NCI-H187 (cell line): Measurements from ENCODE around the gene ENGASE.

ENCODE experiments used
- DNase-seq, 2 experiments: peaks; one replicate each; lab custom pipeline; 2025; lab: John Stamatoyannopoulos, UW

Gene ENGASE

DNA sequence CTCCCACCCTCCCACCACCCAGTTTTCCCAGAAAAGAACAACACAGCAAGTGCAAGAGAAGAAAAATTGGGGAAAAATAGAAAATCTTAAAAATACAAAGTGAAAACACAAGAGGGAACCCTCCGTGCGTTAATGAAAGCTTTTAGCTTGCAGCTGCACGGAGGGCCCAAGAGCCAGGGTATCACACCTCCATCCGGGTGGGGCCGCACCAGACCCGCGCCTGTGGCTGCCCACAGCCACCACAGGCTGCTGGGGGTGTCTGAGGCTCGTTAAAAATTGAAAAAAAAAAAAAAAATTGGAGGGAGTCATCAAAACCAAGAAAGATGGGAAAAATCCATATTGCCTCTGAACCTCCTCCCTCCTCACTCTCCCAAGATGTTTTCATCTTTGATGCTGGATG, 18.6 kb downstream of the ENGASE start:
- no peak for DNase-seq

DNA sequence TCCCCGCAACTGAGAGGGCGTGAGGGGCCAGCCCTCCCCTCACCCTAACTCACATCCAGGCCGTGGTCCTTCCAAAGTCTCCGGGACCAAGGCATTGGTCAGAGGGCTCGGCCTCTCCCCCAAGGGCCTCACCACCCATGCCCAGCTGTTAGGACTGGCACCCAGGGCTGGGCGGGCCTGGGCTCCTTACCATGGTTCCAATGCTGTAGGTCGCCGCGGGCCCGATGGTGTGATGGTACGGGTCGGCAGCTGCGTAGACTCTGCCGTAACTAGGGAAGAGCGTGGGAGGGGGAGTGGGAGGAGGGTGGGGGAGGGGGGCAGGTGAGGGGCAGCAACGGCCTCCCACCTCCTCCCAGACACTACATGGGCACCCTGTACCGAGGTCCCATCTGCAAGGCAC, 19.6 kb downstream of the ENGASE start:
- no peak for DNase-seq

DNA sequence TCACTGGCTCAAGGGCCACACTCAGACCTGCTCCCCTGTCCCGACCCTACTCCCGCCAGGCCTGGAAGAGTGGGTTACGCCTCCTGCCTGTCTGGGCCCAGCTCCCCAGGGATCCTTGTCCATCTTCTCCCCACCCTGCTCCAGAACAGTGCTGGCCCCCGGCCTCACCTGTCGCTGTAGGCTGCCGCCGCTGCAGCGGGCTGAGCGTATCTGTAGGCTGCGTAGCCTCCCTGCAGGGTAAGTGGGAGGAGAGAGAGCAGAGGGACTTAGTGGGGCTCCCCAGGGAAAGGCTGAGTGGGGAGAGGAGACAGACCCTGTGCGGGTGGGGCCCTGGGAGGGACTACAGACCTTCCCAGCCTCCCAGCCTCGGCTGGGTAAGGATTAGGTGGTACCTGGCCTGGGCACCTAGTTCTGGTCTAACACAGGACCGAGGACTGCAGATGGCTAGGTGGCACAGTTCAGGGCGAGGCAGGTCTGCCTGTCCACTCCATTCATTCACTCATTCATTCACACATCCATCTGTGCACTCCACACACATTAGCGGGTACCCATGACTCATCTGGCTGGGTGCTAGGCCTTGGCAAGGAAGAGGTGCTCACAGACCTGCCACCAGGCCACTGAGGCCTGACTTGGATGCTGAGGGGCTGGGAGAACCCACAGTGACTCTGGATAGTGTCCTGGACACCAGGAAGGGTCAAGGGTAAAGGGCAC, 20.9 kb downstream of the ENGASE start:
- DNase-seq: peak in 1 of 2 experiments; percentile 51

DNA sequence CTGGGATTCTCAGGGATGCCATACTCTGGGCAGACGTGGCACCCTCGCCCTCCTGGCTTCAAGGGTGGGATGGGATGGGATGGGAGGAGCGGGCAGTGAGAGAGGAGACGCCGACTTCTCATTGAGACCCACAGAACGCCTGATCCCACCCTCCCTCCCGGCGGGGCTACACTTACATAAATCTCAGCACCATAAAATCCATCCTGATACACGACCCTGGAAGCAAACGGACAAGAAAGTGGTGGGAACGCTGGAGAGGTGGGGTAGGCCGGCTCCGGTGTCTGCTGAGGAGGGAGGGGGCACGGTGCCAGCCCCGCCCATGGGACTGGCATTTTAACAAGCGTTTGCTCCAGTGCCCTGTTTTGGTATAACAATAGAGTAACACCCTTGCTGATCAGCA, 21.9 kb downstream of the ENGASE start:
- no peak for DNase-seq

GRCh38 chr17:79097226-79098055, 22.8 kb downstream of the ENGASE start:
- DNase-seq: no peak

GRCh38 chr17:79098282-79098867, 23.8 kb downstream of the ENGASE start:
- DNase-seq: no peak

GRCh38 chr17:79100405-79100804, 25.8 kb downstream of the ENGASE start:
- DNase-seq: no peak

GRCh38 chr17:79101111-79101673, 26.6 kb downstream of the ENGASE start:
- no peak for DNase-seq

GRCh38 chr17:79102214-79102613, 27.6 kb downstream of the ENGASE start:
- DNase-seq: no peak

- DNase-seq: no peak
Measured at GRCh38 chr17:79104898-79105600, 30.4 kb downstream of the ENGASE start.

GRCh38 chr17:79105937-79106336, 31.3 kb downstream of the ENGASE start:
- DNase-seq: no peak

DNA sequence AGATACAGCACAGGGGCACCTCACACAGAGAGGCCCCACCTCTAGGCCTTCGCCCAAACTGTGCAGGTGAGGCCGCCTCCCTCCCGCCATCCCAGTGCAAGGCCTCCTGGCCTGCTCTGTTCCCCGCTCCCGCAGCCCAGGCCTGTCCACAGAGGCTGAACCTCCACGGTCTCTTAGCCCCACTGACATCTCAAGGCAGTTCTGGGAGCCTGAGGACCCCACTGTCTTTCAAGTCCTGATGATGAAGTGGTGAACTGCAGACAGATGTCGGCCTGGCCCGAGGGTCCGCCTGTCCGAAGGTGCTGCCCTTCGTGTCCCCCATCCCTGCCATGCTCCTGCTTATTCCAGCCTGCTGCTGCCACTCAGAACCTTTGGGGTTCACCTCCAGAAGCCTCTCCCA, 32.3 kb downstream of the ENGASE start:
- DNase-seq: no peak

DNA sequence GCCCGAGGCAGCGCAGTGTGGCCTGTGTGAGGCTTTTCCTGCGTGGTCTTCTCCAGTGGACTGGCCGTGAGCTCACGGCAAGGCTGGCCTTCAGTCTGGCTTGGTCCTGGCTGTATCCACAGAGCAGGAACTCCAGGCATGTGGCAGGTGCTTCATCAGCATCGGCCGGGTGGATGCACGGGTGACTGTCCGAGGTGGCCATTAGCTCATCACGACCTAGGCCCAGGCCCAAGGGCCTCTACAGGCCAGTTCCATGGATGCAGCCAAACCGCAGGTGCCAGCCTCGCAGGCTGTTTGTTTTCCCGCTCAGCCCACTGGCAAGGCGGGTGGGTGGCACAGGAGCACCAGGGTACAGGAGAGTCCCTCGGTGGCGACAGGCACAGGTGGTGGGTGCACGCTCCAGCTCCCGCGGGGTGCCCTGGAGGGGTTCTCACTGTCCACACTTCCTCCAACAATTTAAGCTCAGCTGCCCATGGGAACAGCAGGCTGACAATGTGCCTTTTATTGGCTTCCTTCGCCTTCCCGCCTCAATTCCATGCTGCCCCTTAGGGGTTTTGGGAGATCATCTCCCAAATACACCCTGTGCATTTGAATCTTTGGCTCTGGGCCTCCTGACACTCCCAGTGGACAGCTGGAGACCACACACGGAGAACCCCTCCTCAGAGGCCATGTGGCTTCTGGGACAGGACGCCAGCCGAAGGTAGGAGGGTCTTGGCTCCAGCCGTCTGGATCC, 33.0 kb downstream of the ENGASE start:
- DNase-seq: no peak

DNA sequence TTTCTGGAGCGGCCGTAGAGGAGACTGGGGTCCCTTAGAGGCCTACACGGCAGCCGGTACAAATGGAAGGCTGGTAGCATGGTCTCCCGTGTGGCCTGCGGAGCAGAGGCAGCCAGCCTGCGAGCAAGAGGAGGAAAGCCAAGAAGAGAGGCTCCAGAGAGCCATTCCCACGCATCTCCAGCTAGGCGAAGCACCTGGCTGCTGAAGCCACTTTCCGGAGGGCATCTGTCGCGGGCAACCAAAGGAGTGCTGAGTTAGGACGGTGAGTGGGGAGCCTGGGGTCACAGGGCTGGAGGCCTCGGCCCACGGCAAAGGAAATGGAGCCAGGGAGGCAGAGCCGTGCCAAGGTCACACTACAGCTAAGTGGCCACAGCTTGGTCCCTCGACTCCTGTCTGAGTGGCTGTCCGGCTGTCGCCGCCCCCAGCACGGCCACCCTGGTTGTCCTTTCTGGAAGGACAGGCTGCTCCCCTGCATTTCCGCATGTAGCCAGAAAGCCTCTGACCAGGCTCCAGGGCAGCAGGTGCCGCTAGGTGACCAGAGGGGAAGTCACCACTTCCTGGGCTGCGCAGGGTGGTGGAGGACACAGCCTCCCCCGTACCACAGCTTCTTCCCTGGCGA, 33.7 kb downstream of the ENGASE start:
- no peak for DNase-seq

GRCh38 chr17:79108870-79109269, 34.2 kb downstream of the ENGASE start:
- no peak for DNase-seq

GRCh38 chr17:79109584-79109983, 35.0 kb downstream of the ENGASE start:
- DNase-seq: no peak

DNA sequence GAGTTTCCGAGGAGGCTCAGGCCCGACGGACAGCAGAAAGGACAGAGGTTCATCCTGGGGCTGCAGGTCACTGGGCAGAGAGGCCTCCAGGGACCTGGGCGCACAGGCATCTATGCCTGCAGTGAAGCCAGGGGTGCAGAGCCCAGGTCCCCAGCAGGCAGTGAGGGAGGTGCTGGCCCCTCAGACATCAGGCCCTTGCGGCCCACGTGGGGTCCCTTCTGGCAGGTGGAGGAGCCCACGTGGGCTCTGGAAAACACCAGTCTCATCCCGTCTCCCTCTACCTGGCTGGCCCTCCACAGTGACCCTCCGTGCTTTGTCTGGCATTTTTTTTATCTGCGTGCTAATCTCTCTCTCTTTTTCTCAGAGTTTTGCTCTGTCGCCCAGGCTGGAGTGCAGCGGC, 36.5 kb downstream of the ENGASE start:
- no peak for DNase-seq

GRCh38 chr17:79112471-79112870, 37.8 kb downstream of the ENGASE start:
- no peak for DNase-seq

GRCh38 chr17:79113699-79114457, 39.3 kb downstream of the ENGASE start:
- DNase-seq: peak in 1 of 2 experiments; percentile 13
